HG03354 (cell line): ENCODE data around the gene CD244.

Source experiments
- ATAC-seq: cut with Tn5 transposase; IDR thresholded peaks from one replicate; pipeline ENCODE4 v1.9.1; 2021; ENCODE audit warnings: mild to moderate bottlenecking; ENCODE audit not compliant: unreplicated experiment, poor library complexity, severe bottlenecking

CD244 gene

DNA sequence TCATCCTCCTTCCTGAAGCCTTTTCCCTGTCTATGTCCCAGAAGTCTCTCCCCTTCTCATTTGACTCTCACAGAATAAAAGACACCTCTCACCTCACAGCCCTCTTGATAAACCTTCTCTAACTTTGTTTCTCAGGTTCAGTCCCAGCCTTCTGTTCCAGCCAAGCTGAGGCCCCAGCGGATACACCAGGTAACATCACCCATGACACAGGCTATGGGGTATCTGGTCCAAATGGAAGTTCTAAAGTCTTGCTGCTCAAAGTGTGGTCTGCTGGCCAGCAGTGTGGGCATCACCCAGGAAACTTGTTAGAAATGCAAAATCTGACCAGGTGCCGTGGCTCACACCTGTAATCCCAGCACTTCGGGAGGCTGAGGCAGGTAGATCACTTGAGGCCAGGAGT lies 43.5 kb downstream of the CD244 start:
- ATAC-seq: no peak

DNA sequence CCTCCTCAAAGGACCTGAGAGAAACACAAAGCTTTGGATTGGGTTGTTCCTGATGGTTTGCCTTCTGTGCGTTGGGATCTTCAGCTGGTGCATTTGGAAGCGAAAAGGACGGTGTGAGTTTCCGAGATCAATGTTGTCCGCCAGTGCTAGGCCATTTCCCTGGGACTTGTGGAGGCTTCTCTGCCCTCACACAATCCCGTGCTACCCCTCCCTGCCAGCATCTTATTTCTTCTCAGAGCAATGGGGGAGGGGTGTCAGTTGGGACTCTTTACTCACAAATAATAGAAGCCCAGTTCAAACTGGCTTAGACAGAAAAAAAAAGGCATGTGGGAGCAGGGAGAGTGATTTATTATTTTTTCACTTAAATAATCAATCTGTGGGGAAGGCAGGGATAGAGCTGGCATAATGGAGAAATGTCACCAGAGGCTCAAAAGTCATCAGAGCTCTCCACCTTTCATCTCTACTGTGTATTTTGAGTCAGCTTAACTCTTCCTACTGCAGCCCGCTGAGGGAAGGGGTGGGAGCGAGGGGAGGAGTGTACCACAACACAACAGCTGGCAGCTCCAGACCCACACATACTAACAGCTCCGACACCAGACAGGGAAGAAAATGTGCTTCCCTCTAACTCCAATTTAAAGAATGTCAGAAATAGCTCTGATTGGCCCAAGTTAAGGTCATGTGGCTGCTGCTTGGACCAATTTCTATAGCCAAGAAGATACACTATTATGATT lies 44.3 kb downstream of the CD244 start:
- no peak for ATAC-seq

DNA sequence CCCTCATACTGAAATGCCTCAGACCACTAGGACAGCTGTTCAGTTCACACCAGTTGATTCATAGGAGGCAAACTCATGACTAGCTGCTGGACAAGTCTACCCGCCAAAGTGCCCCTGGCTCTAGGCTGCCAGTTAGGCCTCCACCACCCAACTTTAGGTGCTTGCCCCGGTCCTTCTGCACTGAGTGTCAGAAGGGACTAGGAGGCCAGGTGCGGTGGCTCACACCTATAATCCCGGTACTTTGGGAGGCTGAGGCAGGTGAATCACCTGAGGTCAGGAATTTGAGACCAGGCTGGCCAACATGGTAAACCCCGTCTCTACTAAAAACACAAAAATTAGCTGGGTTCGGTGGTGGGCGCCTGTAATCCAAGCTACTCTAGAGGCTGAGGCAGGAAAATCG lies 47.8 kb downstream of the CD244 start:
- ATAC-seq: no peak

DNA sequence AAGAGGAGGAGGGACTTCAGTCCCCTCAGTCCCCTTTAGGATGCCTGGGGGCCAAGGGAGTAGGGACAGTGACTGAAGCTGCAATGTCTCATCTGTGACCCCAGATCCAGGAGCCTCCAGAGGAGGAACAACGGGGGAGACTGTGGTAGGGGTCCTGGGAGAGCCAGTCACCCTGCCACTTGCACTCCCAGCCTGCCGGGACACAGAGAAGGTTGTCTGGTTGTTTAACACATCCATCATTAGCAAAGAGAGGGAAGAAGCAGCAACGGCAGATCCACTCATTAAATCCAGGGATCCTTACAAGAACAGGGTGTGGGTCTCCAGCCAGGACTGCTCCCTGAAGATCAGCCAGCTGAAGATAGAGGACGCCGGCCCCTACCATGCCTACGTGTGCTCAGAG lies 48.4 kb downstream of the CD244 start:
- ATAC-seq: no peak

DNA sequence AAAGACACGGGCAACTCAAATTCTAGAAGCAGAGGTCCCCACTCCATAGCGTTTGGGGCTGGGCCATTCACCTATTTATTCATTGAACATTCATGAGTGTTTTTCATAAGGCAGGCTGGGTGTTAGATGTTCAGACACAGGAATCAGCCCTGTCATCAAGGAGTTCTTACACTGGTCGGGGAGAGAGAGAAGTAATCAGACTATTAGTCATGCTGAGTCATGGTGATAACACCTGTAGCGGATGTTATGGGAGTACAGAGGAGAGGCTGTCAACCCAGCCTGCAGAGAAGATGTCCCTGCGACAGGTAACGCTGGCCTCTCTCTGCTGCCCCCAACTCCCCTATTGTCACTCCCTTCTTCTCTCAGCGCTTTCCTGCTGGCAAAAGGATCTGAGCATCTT lies 49.5 kb downstream of the CD244 start:
- ATAC-seq: no peak

DNA sequence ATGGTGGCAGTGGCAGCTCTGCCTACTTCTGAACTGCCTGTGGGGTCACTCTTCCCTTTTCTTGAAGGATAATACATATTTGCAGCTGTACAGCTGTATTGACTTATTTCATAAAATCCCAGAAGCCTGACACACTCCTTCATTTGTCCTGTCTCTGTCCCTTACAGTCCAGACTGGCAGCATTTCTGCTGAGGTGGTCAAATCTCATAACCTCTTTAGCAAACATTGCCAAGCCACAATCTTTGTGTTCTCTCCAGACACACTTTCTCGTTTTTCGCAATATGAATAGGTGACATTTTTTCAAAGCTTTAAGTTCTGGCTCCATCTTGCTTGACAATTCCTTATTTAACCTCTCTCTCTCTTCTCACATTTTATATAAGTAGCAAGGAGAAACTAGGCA lies 51.5 kb downstream of the CD244 start:
- ATAC-seq: no peak

DNA sequence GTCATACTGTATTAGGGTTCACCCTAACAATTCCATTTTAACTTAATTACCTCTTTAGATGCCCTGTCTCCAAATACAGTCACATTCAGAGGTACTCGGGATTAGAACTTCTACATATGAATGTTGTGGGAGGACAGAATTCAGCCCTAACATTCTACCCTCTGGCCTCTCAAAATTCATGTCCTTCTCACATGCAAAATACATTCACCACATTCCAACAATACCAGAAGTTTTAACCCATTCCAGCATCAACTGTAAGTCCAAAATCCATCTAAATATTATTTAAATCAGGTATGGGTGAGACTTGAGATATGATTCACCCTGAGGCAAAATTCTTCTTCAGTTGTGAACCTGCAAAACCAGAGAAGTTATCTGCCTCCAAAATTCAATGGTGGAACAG lies 52.2 kb downstream of the CD244 start:
- ATAC-seq: no peak

DNA sequence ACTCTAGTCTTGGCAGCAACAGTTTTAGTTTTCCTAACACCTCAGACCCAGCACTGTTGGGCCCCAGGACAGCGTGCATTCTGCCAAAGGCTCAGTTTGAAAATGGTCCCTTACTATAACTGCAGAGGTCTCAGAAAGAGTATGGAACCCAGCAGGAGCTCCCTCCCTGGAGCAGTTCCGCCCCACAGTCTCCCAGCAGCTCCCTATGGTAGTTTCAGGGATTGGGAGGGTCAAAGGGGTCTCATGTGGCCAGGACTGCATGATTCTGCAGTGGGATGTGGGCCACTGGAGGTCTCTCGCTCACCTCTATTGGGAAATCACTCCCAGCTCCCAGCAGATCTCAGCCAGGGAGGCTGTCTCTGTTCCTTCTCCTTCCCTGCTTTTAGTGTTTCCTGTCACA lies 54.4 kb downstream of the CD244 start:
- ATAC-seq: no peak

DNA sequence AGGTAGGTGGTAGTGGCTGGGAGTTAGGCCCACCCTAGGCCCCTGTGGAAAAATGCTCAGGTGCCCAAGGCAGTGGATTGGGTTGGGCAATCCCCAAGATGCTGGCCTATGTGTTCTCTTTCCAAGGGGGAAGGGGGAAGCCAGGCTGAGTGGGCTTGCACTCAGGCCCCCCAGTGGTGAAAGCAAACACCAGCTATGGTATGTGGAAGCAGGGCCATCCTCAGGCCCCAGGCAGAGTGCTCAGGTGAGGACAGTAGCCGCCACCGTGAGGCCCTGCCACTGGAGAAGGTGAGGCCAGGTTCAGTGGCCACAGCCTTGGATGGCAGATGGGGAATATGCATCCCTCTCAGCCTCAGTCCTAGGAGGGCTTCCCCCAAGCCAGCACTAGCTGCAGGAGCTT lies 54.9 kb downstream of the CD244 start:
- ATAC-seq: no peak

DNA sequence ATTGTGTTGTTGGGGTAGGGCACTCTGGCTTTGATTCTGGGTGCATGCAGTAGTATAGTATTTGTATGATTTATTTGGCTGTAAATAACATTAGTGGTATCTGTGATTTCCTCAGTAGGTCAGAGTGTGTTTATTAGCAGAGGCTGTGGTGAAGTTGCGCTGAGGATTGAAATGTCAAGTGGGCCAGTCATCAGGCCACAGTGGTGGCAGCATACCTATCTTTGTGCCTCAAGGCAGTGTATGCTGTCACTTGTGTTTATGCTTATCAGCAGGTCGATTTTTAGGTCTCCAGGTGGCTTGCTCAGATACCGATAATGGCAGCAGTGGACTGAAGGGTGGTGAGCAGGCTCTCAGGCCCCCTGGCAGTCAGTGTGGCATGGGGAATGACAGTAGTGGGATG lies 55.4 kb downstream of the CD244 start:
- ATAC-seq: no peak

DNA sequence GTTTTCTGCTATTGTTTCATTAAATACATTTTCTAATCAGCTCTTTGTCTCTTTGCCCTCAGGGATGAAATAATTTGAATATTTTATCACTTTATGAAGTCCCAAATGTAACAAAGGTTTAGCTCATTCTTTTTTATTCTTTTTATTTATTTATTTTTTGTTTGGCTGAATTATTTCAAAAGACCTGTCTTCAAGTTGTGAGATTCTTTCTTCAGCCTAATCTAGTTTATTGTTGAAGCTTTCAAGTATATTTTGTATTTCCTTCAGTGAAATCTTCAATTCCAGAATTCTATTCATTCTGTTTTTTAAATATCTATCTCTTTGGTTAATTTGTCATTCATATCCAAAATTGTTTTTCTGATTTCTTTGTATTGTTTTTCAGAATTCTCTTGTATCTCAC lies 55.9 kb downstream of the CD244 start:
- ATAC-seq: no peak

DNA sequence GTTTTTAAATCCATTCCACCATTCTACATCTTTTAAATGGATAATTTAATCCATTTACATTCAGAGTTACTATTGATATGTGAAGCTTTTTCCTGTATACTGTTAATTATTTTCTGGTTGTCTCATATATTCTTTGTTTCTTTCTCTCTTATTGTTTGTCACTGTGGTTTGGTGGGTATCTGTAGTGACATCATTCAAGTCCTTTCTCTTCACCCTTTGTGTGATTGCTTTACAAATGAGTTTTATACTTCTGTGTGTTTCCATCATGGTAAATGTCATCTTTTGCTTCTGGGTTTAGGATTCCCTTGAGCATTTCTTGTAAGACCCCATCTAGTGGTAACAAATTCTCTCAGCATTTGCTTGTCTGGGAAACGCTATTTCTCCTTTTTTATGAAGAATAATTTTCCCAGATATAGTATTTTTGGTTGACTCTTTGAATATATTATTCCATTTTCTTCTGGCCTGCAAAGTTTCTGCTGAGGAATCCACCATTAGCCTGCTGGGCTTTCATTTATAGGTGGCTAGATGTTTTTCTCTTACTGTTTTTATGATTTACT lies 56.5 kb downstream of the CD244 start:
- ATAC-seq: no peak

DNA sequence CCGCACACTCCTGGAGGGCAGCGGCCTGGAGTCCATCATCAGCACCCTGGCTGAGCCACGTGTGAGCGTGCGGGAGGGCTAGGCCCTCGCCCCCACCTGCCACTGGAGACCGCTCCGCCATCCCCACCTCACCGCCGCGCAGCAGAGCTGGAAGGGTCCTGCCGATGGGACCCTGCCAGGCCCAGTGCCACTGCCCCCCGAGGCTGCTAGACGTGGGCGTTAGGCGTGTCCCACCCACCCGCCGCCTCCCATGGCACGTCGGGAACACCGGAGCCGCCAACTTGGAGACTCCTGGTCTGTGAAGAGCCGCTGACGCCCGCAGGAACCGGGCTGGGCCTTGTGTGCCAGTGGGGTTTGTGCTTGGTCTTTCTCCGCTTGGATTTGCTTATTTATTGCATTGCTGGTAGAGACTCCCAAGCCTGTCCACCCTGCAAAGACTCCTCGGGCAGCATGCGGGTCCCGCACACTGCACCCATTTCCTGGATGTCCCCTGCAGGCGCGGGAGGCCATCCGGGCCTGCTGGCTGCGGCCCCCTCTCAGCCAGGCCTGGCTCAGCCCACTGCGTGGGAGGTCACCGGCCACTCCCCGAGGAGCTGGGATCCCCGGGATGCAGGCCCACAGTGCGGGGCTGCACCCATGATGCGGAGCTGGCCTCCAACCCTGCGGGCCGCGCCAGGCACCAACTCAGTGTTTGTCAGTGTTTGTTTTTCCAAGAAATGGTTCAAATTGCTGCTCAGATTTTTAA lies 60.7 kb downstream of the CD244 start:
- ATAC-seq: no peak

DNA sequence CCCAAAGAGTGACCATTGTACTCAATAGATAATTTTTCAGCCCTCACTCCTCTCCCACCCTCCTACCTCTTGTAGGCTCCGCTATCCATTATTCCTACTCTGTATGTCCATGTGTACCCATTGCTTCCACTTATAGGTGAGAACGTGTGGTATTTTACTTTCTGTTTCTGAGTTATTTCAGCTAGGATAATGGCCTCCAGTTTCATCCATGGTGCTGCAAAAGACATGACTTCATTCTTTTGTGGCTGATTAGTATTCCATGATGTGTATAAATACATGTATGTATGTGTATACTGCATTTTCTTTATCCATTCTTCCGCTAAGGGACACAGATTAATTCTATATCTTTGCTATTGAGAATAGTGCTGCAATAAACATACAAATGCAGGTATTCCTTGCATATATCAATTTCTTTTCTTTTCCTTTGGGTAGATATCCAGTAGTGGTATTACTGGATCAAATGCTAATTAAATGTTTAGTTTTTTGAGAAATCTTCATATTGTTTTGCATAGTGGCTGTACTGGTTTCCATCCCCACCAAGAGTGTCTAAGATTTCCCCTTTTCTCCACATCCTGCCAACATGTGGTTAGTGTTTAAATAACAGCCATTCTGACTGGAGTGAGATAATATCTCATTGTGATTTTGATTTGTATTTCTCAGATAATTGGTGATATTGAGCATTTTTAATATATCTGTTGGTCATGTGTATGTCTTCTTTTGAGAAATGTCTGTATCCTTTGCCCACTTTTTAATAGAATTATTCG lies 61.9 kb downstream of the CD244 start:
- ATAC-seq: no peak

DNA sequence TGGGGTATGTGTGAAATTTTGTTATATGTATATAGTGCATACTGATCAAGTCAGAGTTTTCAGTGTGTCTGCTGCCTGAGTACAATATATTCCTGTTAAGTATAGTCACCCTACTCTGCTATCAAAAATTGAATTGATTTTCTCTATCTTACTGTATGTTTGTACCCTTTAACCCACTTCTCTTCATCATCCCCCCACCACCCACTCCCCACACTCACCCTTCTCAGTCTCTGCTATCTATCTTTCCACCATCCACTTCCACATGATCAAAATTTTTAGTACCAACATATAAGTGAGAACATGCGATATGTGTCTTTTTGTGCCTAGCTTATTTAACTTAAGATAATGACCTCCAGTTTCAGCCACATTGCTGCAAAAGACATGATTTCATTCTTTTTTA lies 62.5 kb downstream of the CD244 start:
- ATAC-seq: no peak

DNA sequence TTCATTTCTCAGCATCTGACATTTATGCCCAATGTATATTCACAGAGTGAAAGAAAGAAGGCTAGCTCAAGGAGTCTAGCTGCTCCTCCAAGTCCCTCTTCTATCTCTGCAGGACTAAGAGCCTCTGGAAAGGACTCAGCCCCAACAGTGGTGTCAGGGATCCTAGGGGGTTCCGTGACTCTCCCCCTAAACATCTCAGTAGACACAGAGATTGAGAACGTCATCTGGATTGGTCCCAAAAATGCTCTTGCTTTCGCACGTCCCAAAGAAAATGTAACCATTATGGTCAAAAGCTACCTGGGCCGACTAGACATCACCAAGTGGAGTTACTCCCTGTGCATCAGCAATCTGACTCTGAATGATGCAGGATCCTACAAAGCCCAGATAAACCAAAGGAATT lies 63.0 kb downstream of the CD244 start:
- ATAC-seq: no peak

DNA sequence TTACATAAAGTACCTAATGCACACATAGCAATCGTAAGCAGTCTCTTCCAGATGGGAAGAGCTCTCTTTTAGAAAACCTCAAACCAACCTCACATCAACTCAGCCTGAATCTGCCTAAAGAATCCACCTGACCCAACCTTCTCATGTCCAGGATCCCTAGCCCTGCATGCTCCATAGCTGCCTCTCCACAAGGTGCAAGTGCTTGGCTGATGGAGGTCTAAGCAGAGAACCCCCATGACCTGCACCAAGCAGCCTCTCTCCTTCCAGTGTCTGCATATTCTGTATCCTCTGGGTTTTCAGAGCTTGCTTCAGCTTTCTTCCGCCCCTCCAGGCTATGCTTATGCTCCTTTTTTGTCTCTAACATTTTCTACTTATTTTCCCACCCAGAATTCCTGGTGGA lies 64.2 kb downstream of the CD244 start:
- ATAC-seq: no peak

DNA sequence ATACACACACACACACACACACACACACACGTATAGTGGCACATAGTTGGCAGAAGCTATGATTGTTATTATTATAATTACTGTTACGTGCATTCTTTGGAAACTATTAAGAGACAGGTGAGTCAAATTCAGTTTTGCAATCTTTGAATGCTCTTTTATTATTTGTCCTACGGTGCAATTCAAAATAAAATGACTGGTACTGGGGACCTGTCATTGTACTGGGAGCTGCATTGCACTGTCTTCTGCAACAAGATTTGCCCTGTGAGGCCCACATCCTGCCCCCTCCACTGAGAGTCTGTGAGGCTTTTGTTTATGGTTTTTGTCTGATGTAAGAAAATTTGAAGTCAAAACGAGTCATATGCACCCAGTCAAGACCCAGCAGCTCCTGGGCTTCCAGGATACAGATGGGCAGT lies 64.8 kb downstream of the CD244 start:
- ATAC-seq: no peak

DNA sequence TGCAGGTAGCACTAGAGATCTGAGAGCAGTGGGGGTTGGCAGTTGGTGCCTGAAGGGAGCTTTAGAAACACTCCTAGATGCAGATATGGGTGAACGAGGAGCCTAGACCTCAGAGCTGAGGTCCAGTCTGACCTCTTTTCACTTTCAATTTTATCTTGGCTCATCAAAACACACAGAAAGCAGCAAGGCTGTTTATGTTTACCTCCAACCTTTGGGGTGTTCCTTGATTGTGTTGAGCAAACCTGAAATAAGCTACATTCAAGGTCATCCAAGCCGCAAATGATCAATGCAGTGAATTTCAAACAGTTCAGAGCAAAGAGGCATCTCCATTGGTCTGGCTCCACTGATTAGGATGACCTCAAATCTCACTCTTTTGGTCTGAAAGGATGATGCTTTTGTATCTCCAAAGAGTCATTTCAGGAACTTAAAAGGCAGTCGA lies 65.4 kb downstream of the CD244 start:
- ATAC-seq: peak; percentile 31

DNA sequence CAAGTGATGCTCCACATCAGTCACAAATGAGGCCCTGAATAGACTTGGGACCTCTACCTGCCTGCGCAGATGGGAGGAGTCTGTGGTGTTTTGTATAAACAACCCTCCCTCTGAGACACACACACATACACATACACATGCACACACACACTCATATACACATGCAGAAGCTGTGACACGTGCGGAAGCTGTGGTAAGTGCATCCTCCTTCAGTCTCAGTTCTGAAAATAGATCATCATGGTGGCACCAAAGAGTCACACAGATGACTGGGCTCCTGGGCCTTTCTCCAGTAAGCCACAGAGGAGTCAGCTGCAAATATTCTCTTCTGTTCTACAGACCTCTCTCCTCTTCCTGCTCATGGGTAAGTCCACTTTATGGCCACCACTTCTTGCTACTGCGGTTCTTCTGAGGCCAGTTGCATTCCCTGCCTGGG lies 66.7 kb downstream of the CD244 start, which contains the start of gene LY9:
Gene LY9, plus strand, starts transcription at position 224 of the 433 bp plus-strand sequence. Its CDS starts 14 bp downstream, at position 238.
- peak; percentile 85 for ATAC-seq
